OCI-LY1 (cell line): ENCODE data around the gene SLC4A8.

Experiments
- H2AFZ ChIP-seq: fragments of 200-600 bp; sonication (generic), shearing (Covaris generic); 2 replicates; pipeline ENCODE4 v1.6.0; 2014; ENCODE audit warnings: antibody characterized with exemption, mild to moderate bottlenecking, low read length
- H3F3A ChIP-seq: fragments of 200-600 bp; sonication (generic), shearing (Covaris generic); 2 replicates; pipeline ENCODE4 v1.6.0; 2014; ENCODE audit warnings: mild to moderate bottlenecking, antibody characterized with exemption, low read length, moderate library complexity; ENCODE audit not compliant: insufficient read depth
- H3K27ac ChIP-seq: fragments of 200-600 bp; sonication (generic); 2 replicates; pipeline ENCODE4 v1.5.1; 2014; ENCODE audit warnings: low read length, mixed run types, mild to moderate bottlenecking, low read depth; ENCODE audit not compliant: poor library complexity, severe bottlenecking
- H3K27me3 ChIP-seq: fragments of 200-600 bp; sonication (generic); 2 replicates; pipeline ENCODE4 v1.6.0; 2014; ENCODE audit warnings: antibody characterized with exemption, mild to moderate bottlenecking, low read length, moderate library complexity; ENCODE audit not compliant: insufficient read depth
- H3K36me3 ChIP-seq: fragments of 200-600 bp; sonication (generic); 2 replicates; pipeline ENCODE4 v1.6.1; 2014; ENCODE audit warnings: mild to moderate bottlenecking, antibody characterized with exemption, low read length, moderate library complexity, mixed read lengths; ENCODE audit not compliant: insufficient read depth
- H3K4me1 ChIP-seq: fragments of 200-600 bp; sonication (generic); 2 replicates; pipeline ENCODE4 v1.5.1; 2014; ENCODE audit warnings: mild to moderate bottlenecking, low read length, moderate library complexity; ENCODE audit not compliant: insufficient read depth, severe bottlenecking
- H3K4me2 ChIP-seq: fragments of 200-600 bp; sonication (generic), shearing (Covaris generic); 2 replicates; pipeline ENCODE4 v1.6.1; 2014; ENCODE audit warnings: low read length
- H3K4me3 ChIP-seq: fragments of 200-600 bp; sonication (generic); 2 replicates; pipeline ENCODE4 v1.5.1; 2014; ENCODE audit warnings: low read length, low read depth, mild to moderate bottlenecking, mixed read lengths; ENCODE audit not compliant: poor library complexity, severe bottlenecking
- H3K79me2 ChIP-seq: fragments of 200-600 bp; shearing (Covaris generic); 2 replicates; pipeline ENCODE4 v1.6.1; 2016; ENCODE audit warnings: mixed run types, low read length, mixed read lengths; ENCODE audit not compliant: insufficient read depth
- H3K9ac ChIP-seq: fragments of 200-600 bp; sonication (generic), shearing (Covaris generic); 2 replicates; pipeline ENCODE4 v1.6.1; 2014; ENCODE audit warnings: mild to moderate bottlenecking, low read length, mixed read lengths
- H3K9me2 ChIP-seq: fragments of 200-600 bp; sonication (generic), shearing (Covaris generic); 2 replicates; pipeline ENCODE4 v1.6.1; 2014; ENCODE audit warnings: low read depth, mild to moderate bottlenecking, low read length, mixed read lengths
- H3K9me3 ChIP-seq: fragments of 200-600 bp; shearing (Covaris generic); 2 replicates; pipeline ENCODE4 v1.6.1; 2014; ENCODE audit warnings: low read length, mixed read lengths
- H4K20me1 ChIP-seq: fragments of 200-600 bp; sonication (generic), shearing (Covaris generic); 2 replicates; pipeline ENCODE4 v1.6.0; 2016; ENCODE audit warnings: mild to moderate bottlenecking, low read length; ENCODE audit not compliant: insufficient read depth
- EZH2 ChIP-seq: fragments of 200-600 bp; sonication (generic), shearing (Covaris generic); IDR thresholded peaks from 2 replicates; pipeline ENCODE4 v1.8.0; 2017; ENCODE audit warnings: borderline replicate concordance, mixed run types, mild to moderate bottlenecking, antibody characterized with exemption, low read length, moderate library complexity, mixed read lengths
- TF ChIP-seq, protein P1 (sequence below): fragments of 200-600 bp; sonication (generic), shearing (Covaris generic); IDR thresholded peaks from 2 replicates; pipeline ENCODE4 v1.5.1; 2017; ENCODE audit warnings: mild to moderate bottlenecking, antibody characterized with exemption, low read length, moderate library complexity, mixed read lengths

SLC4A8 gene

DNA sequence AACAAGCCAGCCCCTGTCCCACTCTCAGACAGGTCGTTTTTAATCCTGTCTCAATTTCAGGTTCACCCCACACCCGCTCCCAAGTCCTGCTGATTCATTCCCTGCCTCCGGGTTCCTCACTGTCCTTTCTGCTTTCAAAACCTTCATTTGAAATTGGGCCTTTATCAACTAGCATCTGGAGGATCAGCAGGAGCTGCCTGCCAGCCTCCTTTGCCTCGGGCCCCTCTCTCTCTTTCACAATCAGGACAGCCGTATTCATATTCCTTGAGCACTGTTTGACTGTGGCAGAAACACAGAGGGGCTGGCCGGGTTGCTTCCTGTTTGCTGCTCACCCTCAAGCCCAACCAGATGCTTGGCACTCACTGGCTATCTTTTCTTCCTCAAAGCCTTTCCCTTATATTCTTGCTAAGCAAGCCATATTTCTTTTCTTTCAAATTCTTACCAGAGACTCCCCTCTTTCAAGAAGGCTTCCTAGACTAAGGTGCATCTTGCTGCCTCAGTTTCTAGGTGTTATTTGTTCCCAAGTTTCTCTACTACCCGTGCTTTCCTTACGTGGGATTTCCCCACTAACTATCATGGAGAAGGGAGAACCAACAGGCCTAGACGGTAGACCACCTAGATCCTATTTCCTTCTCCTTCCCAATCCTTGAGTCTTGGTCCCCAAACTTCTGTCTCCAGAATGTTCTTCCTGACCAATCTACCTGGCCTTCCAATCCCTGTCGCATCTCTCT lies 36.4 kb upstream of the SLC4A8 start:
- no peak for TF ChIP-seq EZH2
- TF ChIP-seq, protein P1, sequence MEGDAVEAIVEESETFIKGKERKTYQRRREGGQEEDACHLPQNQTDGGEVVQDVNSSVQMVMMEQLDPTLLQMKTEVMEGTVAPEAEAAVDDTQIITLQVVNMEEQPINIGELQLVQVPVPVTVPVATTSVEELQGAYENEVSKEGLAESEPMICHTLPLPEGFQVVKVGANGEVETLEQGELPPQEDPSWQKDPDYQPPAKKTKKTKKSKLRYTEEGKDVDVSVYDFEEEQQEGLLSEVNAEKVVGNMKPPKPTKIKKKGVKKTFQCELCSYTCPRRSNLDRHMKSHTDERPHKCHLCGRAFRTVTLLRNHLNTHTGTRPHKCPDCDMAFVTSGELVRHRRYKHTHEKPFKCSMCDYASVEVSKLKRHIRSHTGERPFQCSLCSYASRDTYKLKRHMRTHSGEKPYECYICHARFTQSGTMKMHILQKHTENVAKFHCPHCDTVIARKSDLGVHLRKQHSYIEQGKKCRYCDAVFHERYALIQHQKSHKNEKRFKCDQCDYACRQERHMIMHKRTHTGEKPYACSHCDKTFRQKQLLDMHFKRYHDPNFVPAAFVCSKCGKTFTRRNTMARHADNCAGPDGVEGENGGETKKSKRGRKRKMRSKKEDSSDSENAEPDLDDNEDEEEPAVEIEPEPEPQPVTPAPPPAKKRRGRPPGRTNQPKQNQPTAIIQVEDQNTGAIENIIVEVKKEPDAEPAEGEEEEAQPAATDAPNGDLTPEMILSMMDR: no peak
- no peaks in the 10 kb centered on the region for H3K9me2 ChIP-seq
- H3K79me2 ChIP-seq: no peaks in the 10 kb centered on the region
- H3K4me2 ChIP-seq: no peak overlapping the region
- no peaks in the 10 kb centered on the region for H3F3A ChIP-seq
- H2AFZ ChIP-seq: no peak overlapping the region
- H3K36me3 ChIP-seq: no peaks in the 10 kb centered on the region
- H3K9me3 ChIP-seq: no peaks in the 10 kb centered on the region
- peaks cover 19% of the 10 kb centered on the region for H3K4me1 ChIP-seq
- H3K27me3 ChIP-seq: no peaks in the 10 kb centered on the region
- H3K4me3 ChIP-seq: no peak overlapping the region
- H3K27ac ChIP-seq: no peak overlapping the region
- H3K9ac ChIP-seq: no peak overlapping the region
- H4K20me1 ChIP-seq: no peaks in the 10 kb centered on the region

DNA sequence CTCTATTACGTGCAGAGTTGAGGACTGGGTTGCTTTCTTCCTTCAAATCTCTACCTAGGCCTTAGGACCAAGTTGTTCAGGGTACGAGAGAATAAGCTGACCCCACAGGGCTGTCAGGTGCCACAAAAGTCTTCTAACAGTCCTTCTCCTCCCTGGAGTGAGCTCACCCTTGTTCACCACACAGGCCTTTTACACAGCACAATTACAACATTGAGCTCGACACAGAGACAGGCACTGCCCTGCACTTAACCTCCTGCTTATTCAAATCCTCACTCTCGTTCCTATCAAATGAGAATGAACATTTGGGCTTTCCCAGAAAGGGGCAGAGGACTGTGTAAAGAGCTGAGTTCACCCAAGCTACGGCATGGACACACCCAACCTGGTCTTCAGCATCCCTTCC lies 35.8 kb upstream of the SLC4A8 start:
- no peaks in the 10 kb centered on the region for H3K36me3 ChIP-seq
- no peak overlapping the region for H2AFZ ChIP-seq
- H3K9me2 ChIP-seq: no peaks in the 10 kb centered on the region
- H4K20me1 ChIP-seq: no peaks in the 10 kb centered on the region
- peaks cover 19% of the 10 kb centered on the region for H3K4me1 ChIP-seq
- no peaks in the 10 kb centered on the region for H3K9me3 ChIP-seq
- H3K9ac ChIP-seq: no peak overlapping the region
- no peak overlapping the region for H3K4me3 ChIP-seq
- no peaks in the 10 kb centered on the region for H3K79me2 ChIP-seq
- no peak overlapping the region for H3K27ac ChIP-seq
- no peaks in the 10 kb centered on the region for H3K27me3 ChIP-seq
- H3K4me2 ChIP-seq: no peak overlapping the region
- TF ChIP-seq EZH2: no peak
- TF ChIP-seq, protein P1: no peak
- H3F3A ChIP-seq: no peaks in the 10 kb centered on the region

DNA sequence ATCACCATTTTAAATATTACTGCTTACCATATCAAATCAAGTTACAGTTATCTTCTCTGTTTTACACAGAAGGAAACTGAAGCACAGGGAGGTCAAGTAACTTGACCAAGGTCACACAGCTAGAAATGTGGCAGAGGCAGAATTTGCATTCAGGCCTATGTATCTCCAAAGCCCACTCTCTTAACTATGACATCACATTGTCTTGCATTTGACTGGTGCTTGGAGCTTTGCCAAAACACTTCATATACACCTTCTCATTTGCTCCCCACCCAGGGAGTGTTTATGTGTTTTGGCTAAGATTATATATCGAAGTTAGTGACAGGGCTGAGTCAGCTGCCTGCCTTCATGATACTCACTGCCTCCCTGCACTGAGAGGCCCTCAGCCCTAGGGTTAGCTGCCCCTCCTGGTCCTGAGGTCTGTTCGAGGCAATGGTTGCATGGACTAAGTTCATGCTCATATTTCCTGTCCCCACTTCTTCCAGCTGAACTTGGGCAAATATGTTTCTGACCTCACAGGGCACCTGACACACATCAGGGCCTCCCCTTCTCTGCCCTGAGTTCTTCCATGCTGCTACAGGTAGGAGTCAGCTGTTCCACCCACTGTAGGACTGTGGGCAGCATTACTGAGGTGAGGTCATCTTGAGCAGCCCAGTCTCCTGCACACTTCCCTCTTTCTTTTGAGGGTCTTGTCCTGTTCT lies 35.2 kb upstream of the SLC4A8 start:
- Histone ChIP-seq H3K27me3 (no peaks in the 10 kb centered on the region), H3F3A (no peaks in the 10 kb centered on the region), H4K20me1 (no peaks in the 10 kb centered on the region), H3K4me2 (no peak overlapping the region), H3K9me3 (no peaks in the 10 kb centered on the region), H3K4me3 (no peak overlapping the region), H3K9ac (no peak overlapping the region), H3K36me3 (no peaks in the 10 kb centered on the region), H2AFZ (no peak overlapping the region), H3K9me2 (no peaks in the 10 kb centered on the region), H3K79me2 (no peaks in the 10 kb centered on the region), H3K4me1 (peaks cover 19% of the 10 kb centered on the region), H3K27ac (no peak overlapping the region)
- no peak for TF ChIP-seq EZH2
- TF ChIP-seq, protein P1: no peak
